ENCODE data around the gene CPEB2.

CPEB2 gene

GRCh38 chr4:15100380-15100779 is 98.1 kb downstream of the CPEB2 start:
- H3K9ac ChIP-seq (ENCODE audit: low read length): no peak overlapping the region
- peaks cover 6% of the 10 kb centered on the region for H3K4me1 ChIP-seq (ENCODE audit: control insufficient read depth, insufficient read depth, low read length)
- H3K36me3 ChIP-seq (ENCODE audit: control insufficient read depth, insufficient read depth, low read length, severe bottlenecking): no peaks in the 10 kb centered on the region
- no peak overlapping the region for H3K4me3 ChIP-seq (ENCODE audit: low read length)
- no peak for DNase-seq (ENCODE audit: low read depth)
- H3K9me3 ChIP-seq (ENCODE audit: control insufficient read depth, low read length): no peaks in the 10 kb centered on the region
- H3K27me3 ChIP-seq (replicated peaks; ENCODE audit: control insufficient read depth, insufficient read depth, low read length): no peaks in the 10 kb centered on the region

GRCh38 chr4:15100994-15101695 is 98.9 kb downstream of the CPEB2 start:
- no peaks in the 10 kb centered on the region for H3K36me3 ChIP-seq (ENCODE audit: control insufficient read depth, insufficient read depth, low read length, severe bottlenecking)
- peaks cover 6% of the 10 kb centered on the region for H3K4me1 ChIP-seq (ENCODE audit: control insufficient read depth, insufficient read depth, low read length)
- H3K27me3 ChIP-seq (replicated peaks; ENCODE audit: control insufficient read depth, insufficient read depth, low read length): no peaks in the 10 kb centered on the region
- no peak overlapping the region for H3K4me3 ChIP-seq (ENCODE audit: low read length)
- H3K9ac ChIP-seq (ENCODE audit: low read length): no peak overlapping the region
- peak; percentile 42 for DNase-seq (ENCODE audit: low read depth)
- no peaks in the 10 kb centered on the region for H3K9me3 ChIP-seq (ENCODE audit: control insufficient read depth, low read length)

DNA sequence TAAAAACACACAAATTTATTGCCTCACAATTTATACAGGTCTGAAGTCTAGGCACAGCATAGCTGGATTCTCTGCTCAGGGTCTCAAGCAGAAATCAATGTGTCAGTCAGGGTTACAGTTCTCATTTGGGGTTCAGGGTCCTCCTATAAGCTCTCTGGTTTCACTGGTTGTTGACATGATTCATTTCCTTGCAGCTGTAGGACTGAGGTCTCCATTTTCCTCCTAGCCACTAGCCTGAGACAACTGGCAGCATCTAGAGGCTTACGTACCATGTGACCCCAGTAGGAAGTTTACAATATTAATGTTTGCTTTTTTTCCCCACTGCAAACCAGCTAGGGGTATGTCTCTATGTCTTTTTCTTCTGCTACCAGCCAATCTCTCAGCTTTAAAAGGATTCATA is 102.5 kb downstream of the CPEB2 start:
- Histone ChIP-seq H3K4me3 (ENCODE audit: low read length) (no peak overlapping the region), H3K27me3 (replicated peaks; ENCODE audit: control insufficient read depth, insufficient read depth, low read length) (no peaks in the 10 kb centered on the region), H3K9ac (ENCODE audit: low read length) (no peak overlapping the region), H3K9me3 (ENCODE audit: control insufficient read depth, low read length) (no peaks in the 10 kb centered on the region), H3K36me3 (ENCODE audit: control insufficient read depth, insufficient read depth, low read length, severe bottlenecking) (no peaks in the 10 kb centered on the region), H3K4me1 (ENCODE audit: control insufficient read depth, insufficient read depth, low read length) (peaks cover 6% of the 10 kb centered on the region)
- no peak for DNase-seq (ENCODE audit: low read depth)

DNA sequence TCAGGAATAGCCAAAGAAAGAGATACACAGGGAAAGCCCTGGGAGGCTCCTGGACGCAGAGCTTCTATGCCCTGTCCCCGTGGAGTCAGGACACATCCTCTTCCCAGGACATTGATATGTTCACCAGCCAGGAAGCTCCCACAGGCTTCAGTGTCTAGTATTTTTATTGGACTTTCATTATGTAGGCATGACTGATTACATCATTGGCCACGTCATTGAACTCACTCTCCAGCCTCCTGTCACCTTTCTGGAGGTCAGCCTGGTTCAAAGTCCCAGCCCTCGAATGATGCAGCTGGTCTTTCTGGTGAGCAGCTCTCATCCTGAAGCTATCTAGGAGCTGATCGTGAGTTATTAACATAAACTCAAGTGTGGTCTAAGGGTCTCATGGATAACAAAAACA is 104.1 kb downstream of the CPEB2 start:
- no peak for DNase-seq (ENCODE audit: low read depth)
- no peaks in the 10 kb centered on the region for H3K27me3 ChIP-seq (replicated peaks; ENCODE audit: control insufficient read depth, insufficient read depth, low read length)
- no peaks in the 10 kb centered on the region for H3K36me3 ChIP-seq (ENCODE audit: control insufficient read depth, insufficient read depth, low read length, severe bottlenecking)
- no peak overlapping the region for H3K4me3 ChIP-seq (ENCODE audit: low read length)
- peaks cover 3% of the 10 kb centered on the region for H3K4me1 ChIP-seq (ENCODE audit: control insufficient read depth, insufficient read depth, low read length)
- H3K9me3 ChIP-seq (ENCODE audit: control insufficient read depth, low read length): no peaks in the 10 kb centered on the region
- H3K9ac ChIP-seq (ENCODE audit: low read length): no peak overlapping the region

DNA sequence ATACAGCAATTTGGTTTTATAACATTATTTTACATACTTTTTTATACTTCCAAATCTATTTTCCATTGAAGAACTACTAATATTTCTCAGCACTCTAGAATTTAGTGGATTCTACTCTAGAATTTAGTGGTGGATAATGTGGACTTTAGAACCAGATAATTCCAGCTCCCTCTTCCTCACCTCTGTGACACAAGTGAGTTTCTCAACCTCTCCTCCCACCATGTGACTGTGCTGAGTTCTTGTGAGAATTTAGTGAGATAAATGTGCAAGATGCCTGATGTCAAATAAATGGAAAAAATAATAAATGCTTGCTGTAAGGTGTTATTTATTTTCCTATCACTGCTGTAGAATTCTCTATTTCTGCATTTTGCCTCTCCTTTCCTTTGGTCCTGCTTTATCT is 107.3 kb downstream of the CPEB2 start:
- H3K9me3 ChIP-seq (ENCODE audit: control insufficient read depth, low read length): no peaks in the 10 kb centered on the region
- no peaks in the 10 kb centered on the region for H3K27me3 ChIP-seq (replicated peaks; ENCODE audit: control insufficient read depth, insufficient read depth, low read length)
- H3K4me3 ChIP-seq (ENCODE audit: low read length): no peak overlapping the region
- no peak overlapping the region for H3K9ac ChIP-seq (ENCODE audit: low read length)
- peaks cover 3% of the 10 kb centered on the region for H3K4me1 ChIP-seq (ENCODE audit: control insufficient read depth, insufficient read depth, low read length)
- H3K36me3 ChIP-seq (ENCODE audit: control insufficient read depth, insufficient read depth, low read length, severe bottlenecking): no peaks in the 10 kb centered on the region
- no peak for DNase-seq (ENCODE audit: low read depth)

DNA sequence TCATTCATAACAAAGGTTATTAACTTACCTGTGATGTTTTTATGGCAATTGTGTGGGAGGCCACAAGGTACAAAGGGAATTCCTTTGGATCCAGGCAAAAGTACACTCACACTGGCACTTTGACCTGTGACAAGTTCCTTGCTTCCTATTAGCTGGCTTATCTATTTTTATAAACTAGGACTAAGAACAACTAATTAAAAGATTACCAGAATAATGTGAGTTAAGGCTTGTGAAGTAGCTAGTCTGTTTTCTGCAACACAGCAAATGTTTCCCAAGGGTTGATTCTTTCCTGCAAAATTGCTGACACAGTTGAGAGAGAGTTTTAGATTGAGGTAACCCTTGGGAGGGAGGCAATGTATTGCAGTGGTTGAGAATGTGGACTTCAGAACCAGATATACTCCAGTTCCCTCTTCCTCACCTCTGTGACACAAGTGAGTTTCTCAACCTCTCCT is 107.9 kb downstream of the CPEB2 start:
- peaks cover 3% of the 10 kb centered on the region for H3K4me1 ChIP-seq (ENCODE audit: control insufficient read depth, insufficient read depth, low read length)
- H3K27me3 ChIP-seq (replicated peaks; ENCODE audit: control insufficient read depth, insufficient read depth, low read length): no peaks in the 10 kb centered on the region
- H3K9ac ChIP-seq (ENCODE audit: low read length): no peak overlapping the region
- DNase-seq (ENCODE audit: low read depth): no peak
- no peaks in the 10 kb centered on the region for H3K36me3 ChIP-seq (ENCODE audit: control insufficient read depth, insufficient read depth, low read length, severe bottlenecking)
- H3K4me3 ChIP-seq (ENCODE audit: low read length): no peak overlapping the region
- no peaks in the 10 kb centered on the region for H3K9me3 ChIP-seq (ENCODE audit: control insufficient read depth, low read length)

- H3K9me3 ChIP-seq (ENCODE audit: control insufficient read depth, low read length): peaks cover 8% of the 10 kb centered on the region
- H3K36me3 ChIP-seq (ENCODE audit: control insufficient read depth, insufficient read depth, low read length, severe bottlenecking): no peaks in the 10 kb centered on the region
- no peak for DNase-seq (ENCODE audit: low read depth)
- no peaks in the 10 kb centered on the region for H3K4me1 ChIP-seq (ENCODE audit: control insufficient read depth, insufficient read depth, low read length)
- H3K27me3 ChIP-seq (replicated peaks; ENCODE audit: control insufficient read depth, insufficient read depth, low read length): peaks cover 4% of the 10 kb centered on the region
- no peak overlapping the region for H3K4me3 ChIP-seq (ENCODE audit: low read length)
- no peak overlapping the region for H3K9ac ChIP-seq (ENCODE audit: low read length)
These were observed 114.3 kb downstream of the CPEB2 start for GRCh38 chr4:15116509-15117079.

- Histone ChIP-seq H3K9me3 (ENCODE audit: control insufficient read depth, low read length) (peaks cover 8% of the 10 kb centered on the region), H3K4me1 (ENCODE audit: control insufficient read depth, insufficient read depth, low read length) (no peaks in the 10 kb centered on the region), H3K4me3 (ENCODE audit: low read length) (no peak overlapping the region), H3K36me3 (ENCODE audit: control insufficient read depth, insufficient read depth, low read length, severe bottlenecking) (no peaks in the 10 kb centered on the region), H3K27me3 (replicated peaks; ENCODE audit: control insufficient read depth, insufficient read depth, low read length) (peaks cover 4% of the 10 kb centered on the region), H3K9ac (ENCODE audit: low read length) (no peak overlapping the region)
- no peak for DNase-seq (ENCODE audit: low read depth)
These were observed 115.1 kb downstream of the CPEB2 start for GRCh38 chr4:15117270-15117946.

DNA sequence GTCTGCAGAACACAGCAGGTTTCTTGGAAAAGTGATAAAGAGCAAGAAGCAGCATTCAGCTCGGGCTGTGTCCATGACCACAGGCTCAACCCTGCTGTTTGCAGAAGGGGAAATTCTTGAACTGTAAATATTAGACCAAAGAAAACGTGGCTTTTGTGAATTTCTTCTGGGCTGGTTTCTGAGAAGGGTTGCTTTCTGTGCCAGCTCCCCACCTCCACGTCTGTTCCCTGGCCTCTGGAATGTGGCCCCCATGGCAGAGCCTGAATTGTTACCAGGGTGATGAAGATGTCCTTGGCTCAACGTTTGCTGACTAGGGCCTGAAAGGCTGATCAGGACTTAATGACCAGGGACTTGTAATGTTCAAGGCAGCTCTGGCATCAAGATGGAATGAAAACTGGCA is 116.0 kb downstream of the CPEB2 start:
- Histone ChIP-seq H3K36me3 (ENCODE audit: control insufficient read depth, insufficient read depth, low read length, severe bottlenecking) (no peaks in the 10 kb centered on the region), H3K4me3 (ENCODE audit: low read length) (no peak overlapping the region), H3K9me3 (ENCODE audit: control insufficient read depth, low read length) (peaks cover 8% of the 10 kb centered on the region), H3K4me1 (ENCODE audit: control insufficient read depth, insufficient read depth, low read length) (no peaks in the 10 kb centered on the region), H3K9ac (ENCODE audit: low read length) (no peak overlapping the region), H3K27me3 (replicated peaks; ENCODE audit: control insufficient read depth, insufficient read depth, low read length) (peaks cover 4% of the 10 kb centered on the region)
- peak; percentile 36 for DNase-seq (ENCODE audit: low read depth)

Measured in adipocyte (in vitro differentiated cells).